ENCODE results near the gene UGT1A9.

UGT1A9 gene

DNA sequence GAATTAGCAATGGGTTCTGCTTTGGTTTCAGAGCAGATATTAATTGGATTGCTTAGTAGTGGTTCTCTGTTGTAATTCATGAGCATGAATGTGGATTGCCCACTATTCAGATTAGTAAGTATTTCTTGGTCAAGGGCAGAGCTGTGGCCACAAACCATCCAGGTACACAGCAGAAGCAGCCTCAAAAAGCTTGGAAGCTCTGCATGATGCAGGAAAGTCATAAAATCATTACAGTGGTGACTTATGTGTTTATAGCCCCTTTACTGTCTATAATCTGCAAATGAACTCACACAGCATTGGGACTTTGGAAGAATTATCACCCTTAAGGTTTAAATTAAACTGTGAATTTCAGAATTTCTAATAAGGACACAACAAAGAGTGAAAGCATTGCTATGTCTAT lies 86.4 kb downstream of the UGT1A9 start:
- no peak for DNase-seq (ENCODE audit: extremely low read depth in 1 of 2, low read depth in 1 of 2)

- no peak for DNase-seq (ENCODE audit: extremely low read depth in 1 of 2, low read depth in 1 of 2)
These were observed 87.2 kb downstream of the UGT1A9 start for GRCh38 chr2:233758849-233759248.

GRCh38 chr2:233760043-233760442 lies 88.3 kb downstream of the UGT1A9 start, which contains the start of gene UGT1A1:
TSS of gene UGT1A1 (plus strand) at chr2:233760270. CDS start at chr2:233760288, 18 bp downstream.
- no peak for DNase-seq (ENCODE audit: extremely low read depth in 1 of 2, low read depth in 1 of 2)

- no peak for DNase-seq (ENCODE audit: extremely low read depth in 1 of 2, low read depth in 1 of 2)
These were observed 89.5 kb downstream of the UGT1A9 start for GRCh38 chr2:233761040-233761769.

GRCh38 chr2:233764264-233764663 lies 92.6 kb downstream of the UGT1A9 start:
- no peak for DNase-seq (ENCODE audit: extremely low read depth in 1 of 2, low read depth in 1 of 2)

- no peak for DNase-seq (ENCODE audit: extremely low read depth in 1 of 2, low read depth in 1 of 2)
These were observed 93.1 kb downstream of the UGT1A9 start for GRCh38 chr2:233764761-233765160.

- DNase-seq (ENCODE audit: extremely low read depth in 1 of 2, low read depth in 1 of 2) = no peak
These were observed 94.7 kb downstream of the UGT1A9 start for GRCh38 chr2:233766416-233766815.

DNA sequence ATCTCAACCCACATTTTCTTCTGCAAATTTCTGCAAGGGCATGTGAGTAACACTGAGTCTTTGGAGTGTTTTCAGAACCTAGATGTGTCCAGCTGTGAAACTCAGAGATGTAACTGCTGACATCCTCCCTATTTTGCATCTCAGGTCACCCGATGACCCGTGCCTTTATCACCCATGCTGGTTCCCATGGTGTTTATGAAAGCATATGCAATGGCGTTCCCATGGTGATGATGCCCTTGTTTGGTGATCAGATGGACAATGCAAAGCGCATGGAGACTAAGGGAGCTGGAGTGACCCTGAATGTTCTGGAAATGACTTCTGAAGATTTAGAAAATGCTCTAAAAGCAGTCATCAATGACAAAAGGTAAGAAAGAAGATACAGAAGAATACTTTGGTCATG lies 96.4 kb downstream of the UGT1A9 start:
- DNase-seq (ENCODE audit: extremely low read depth in 1 of 2, low read depth in 1 of 2) = no peak

- no peak for DNase-seq (ENCODE audit: extremely low read depth in 1 of 2, low read depth in 1 of 2)
These were observed 97.6 kb downstream of the UGT1A9 start for GRCh38 chr2:233769260-233769659.

- no peak for DNase-seq (ENCODE audit: extremely low read depth in 1 of 2, low read depth in 1 of 2)
These were observed 100.5 kb downstream of the UGT1A9 start for GRCh38 chr2:233772153-233772552.

- no peak for DNase-seq (ENCODE audit: extremely low read depth in 1 of 2, low read depth in 1 of 2)
These were observed 100.9 kb downstream of the UGT1A9 start for GRCh38 chr2:233772583-233772982.

DNA sequence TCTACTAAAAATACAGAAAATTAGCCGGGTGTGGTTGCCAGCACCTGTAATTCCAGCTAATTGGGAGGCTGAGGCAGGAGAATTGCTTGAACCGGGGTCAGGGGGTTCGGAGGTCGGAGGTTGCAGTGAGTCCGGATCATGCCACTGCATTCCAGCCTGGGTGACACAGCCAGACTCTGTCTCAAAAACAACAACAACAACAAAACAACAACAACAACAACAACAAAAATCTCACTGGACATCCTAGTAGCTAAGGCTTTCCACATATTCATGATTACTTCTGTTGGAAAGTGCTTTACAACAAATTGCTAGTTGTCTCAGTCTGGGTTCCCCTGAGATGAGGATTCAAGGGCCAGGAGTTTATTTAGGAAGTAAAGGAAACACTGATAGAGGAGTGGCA lies 102.2 kb downstream of the UGT1A9 start:
- DNase-seq (ENCODE audit: extremely low read depth in 1 of 2, low read depth in 1 of 2) = no peak

- no peak for DNase-seq (ENCODE audit: extremely low read depth in 1 of 2, low read depth in 1 of 2)
These were observed 103.7 kb downstream of the UGT1A9 start for GRCh38 chr2:233775414-233775813.

- DNase-seq (ENCODE audit: extremely low read depth in 1 of 2, low read depth in 1 of 2) = no peak
These were observed 106.3 kb downstream of the UGT1A9 start, which contains the start of gene MROH2A for GRCh38 chr2:233778030-233778429. TSS of gene MROH2A (plus strand) at chr2:233778330. CDS start at chr2:233779359, 1,029 bp downstream.

DNA sequence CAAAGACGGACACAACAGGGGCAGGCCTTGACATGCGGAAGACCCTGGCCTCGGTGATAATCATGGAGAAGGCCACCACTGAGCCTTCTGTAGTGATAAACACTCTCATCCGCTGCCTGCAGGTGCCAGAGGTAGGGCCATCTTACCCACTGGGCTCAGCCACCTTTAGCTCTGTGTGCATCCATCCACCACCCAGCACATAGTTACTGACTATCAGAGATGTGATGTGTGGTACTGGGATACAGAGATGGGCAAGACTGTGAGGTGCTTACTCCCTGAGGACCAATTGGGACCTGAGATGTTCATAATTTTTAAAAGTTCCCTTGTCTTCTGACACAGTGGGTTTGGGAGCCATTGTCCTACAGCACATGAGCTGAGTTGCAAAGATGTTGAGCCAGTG lies 108.0 kb downstream of the UGT1A9 start:
- DNase-seq (ENCODE audit: extremely low read depth in 1 of 2, low read depth in 1 of 2) = no peak

GRCh38 chr2:233780771-233781170 lies 109.1 kb downstream of the UGT1A9 start:
- no peak for DNase-seq (ENCODE audit: extremely low read depth in 1 of 2, low read depth in 1 of 2)

DNA sequence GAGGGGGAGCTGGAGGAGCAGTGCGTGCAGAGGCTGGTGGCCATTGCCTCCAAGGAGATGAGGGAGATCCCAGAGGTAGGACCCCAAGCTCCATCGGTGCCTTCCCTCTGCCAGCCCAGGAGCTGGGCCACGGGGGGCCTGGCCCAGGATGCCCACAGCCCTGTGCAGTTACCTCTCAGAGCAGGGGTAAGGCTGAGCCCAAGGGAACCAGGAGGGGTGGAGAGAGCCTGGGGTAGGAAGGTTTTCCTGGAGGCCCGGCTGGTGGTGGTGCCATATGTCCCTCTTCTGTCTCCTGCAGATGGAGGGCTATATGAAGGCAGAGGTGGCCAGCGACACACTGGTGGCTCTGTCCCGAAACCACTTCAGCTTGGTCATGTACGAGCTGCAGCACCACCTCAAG lies 117.9 kb downstream of the UGT1A9 start:
- DNase-seq (ENCODE audit: extremely low read depth in 1 of 2, low read depth in 1 of 2) = no peak

- no peak for DNase-seq (ENCODE audit: extremely low read depth in 1 of 2, low read depth in 1 of 2)
These were observed 119.6 kb downstream of the UGT1A9 start for GRCh38 chr2:233791151-233791882.

DNA sequence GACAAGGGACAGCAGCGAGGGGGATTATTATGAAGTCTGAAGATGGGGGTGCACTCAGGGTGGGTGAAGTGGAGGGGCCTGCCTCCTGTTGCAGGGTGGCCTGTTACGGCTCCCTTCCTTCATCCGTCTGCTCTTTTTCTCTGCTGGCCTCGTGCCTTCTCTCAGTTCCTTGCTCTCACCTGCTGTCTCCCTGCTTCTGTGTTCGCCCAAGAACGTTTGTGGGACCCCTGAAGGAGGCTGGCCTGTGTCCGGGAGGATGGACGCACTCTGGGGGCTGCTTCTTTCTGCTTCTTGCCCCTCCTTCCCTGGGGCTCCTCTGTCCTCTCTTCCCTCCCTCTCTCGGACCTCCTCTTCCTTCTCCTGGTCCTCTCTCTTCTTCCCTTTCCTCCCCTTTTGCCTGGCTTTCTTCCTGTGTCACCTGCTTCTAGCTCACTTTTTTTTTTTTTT lies 120.2 kb downstream of the UGT1A9 start:
- DNase-seq (ENCODE audit: extremely low read depth in 1 of 2, low read depth in 1 of 2) = no peak

DNA sequence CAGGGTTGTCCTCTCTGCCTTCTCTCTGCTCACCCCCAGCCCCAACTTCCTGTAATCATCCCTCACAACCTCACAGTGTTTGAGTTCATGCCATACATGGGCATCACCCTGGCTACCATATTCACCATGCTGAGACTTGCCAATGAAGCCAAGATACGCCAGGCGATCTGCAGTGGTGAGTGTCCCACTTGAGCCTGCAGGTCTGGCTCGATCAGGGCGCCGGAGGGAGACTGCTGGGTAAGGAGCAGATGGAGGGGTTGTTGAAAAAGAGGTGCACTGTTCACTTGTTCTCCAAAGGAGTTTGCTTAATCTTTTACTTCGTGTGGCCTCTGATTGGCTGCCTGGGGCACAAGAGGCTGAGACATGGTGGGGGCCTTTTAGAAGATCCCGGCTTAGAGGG lies 121.0 kb downstream of the UGT1A9 start:
- DNase-seq (ENCODE audit: extremely low read depth in 1 of 2, low read depth in 1 of 2) = no peak

- DNase-seq (ENCODE audit: extremely low read depth in 1 of 2, low read depth in 1 of 2) = no peak
These were observed 121.9 kb downstream of the UGT1A9 start for GRCh38 chr2:233793465-233794127.

Measured in stimulated activated CD8-positive, alpha-beta memory T cell treated with anti-CD3 and anti-CD28 coated beads, Interleukin-7, amount 100 ng/mL, for 48 hours (primary cell).